K562 (cell line): ENCODE data around the gene AGPAT1. TPM values are rescaled to one million over a fixed set of nuclear protein-coding genes. Genes with fewer than 3 reads are reported as not detected.

ENCODE experiments used
- BHLHE40 ChIP-seq: IDR thresholded peaks from 2 replicates; pipeline ENCODE4 v1.6.1; 2011; ENCODE audit warnings: low read length, improper control_type of control experiment
- CCNT2 ChIP-seq: IDR thresholded peaks from 2 replicates; pipeline ENCODE4 v1.6.1; 2011; ENCODE audit warnings: borderline replicate concordance, low read depth, mild to moderate bottlenecking, moderate library complexity, mixed read lengths, low read length; ENCODE audit not compliant: insufficient read length; ENCODE audit errors: extremely low read depth
- CREB3 ChIP-seq: fragments of 450-650 bp; conservative IDR thresholded peaks from 2 replicates; pipeline ENCODE4 v1.6.1; 2016; ENCODE audit warnings: missing genetic modification characterization, low read depth, mild to moderate bottlenecking, missing compliant biosample characterization, moderate library complexity
- EP300 ChIP-seq: IDR thresholded peaks from 2 replicates; pipeline ENCODE4 v1.6.1; 2012; ENCODE audit warnings: low read length, improper control_type of control experiment
- EWSR1 ChIP-seq: fragments of 450-650 bp; IDR thresholded peaks from 2 replicates; pipeline ENCODE4 v1.6.1; 2018; ENCODE audit warnings: borderline replicate concordance, mild to moderate bottlenecking, low read depth, moderate library complexity; ENCODE audit not compliant: partially characterized antibody
- FOXA3 ChIP-seq, 2 experiments: fragments of 450-650 bp in 1 of 2; sonication (generic) in 1 of 2; formaldehyde crosslinking; IDR thresholded peaks in 1 of 2; conservative IDR thresholded peaks in 1 of 2; 2 replicates each; pipeline versions ENCODE4 v1.4.0 to v1.8.0; 2020 to 2022; ENCODE audit warnings: mild to moderate bottlenecking in 2 of 2, missing genetic modification reagents in 1 of 2
- JUN ChIP-seq, 2 experiments: sonication (generic) in 1 of 2; formaldehyde crosslinking in 1 of 2; IDR thresholded peaks; 2 replicates each; pipeline versions ENCODE4 v1.6.1 to v1.8.0; 2012 to 2022; ENCODE audit warnings: borderline replicate concordance in 2 of 2, mild to moderate bottlenecking in 2 of 2, improper control_type of control experiment in 1 of 2, low read depth in 1 of 2, low read length in 1 of 2, missing genetic modification reagents in 1 of 2
- KDM2B ChIP-seq: fragments of 250-450 bp; sonication (Bioruptor Pico); IDR thresholded peaks from 2 replicates; pipeline ENCODE4 v1.8.0; 2021; ENCODE audit warnings: mild to moderate bottlenecking, moderate library complexity
- MEF2A ChIP-seq: IDR thresholded peaks from 2 replicates; pipeline ENCODE4 v1.6.1; 2011; ENCODE audit warnings: low read depth, mild to moderate bottlenecking, low read length, moderate library complexity; ENCODE audit not compliant: control insufficient read depth
- NR2C1 ChIP-seq, 2 experiments: fragments of 450-650 bp; IDR thresholded peaks; 2 replicates each; pipeline ENCODE4 v1.6.1; 2017; ENCODE audit warnings: mild to moderate bottlenecking in 2 of 2, antibody characterized with exemption in 1 of 2, inconsistent platforms in 1 of 2, missing compliant biosample characterization in 1 of 2, missing genetic modification characterization in 1 of 2
- PATZ1 ChIP-seq: fragments of 250-450 bp; sonication (Bioruptor Pico); IDR thresholded peaks from 2 replicates; pipeline ENCODE4 v1.5.0; 2020; ENCODE audit warnings: mild to moderate bottlenecking, borderline replicate concordance
- ZC3H8 ChIP-seq: fragments of 450-650 bp; IDR thresholded peaks from 2 replicates; pipeline ENCODE4 v1.6.1; 2017
- ZNF134 ChIP-seq: fragments of 250-450 bp; sonication (Bioruptor Pico); conservative IDR thresholded peaks from 2 replicates; pipeline ENCODE4 v1.4.0; 2020
- ZNF445 ChIP-seq: fragments of 250-450 bp; sonication (Bioruptor Pico); IDR thresholded peaks from 2 replicates; pipeline ENCODE4 v1.4.0; 2020; ENCODE audit warnings: low read depth, mild to moderate bottlenecking, moderate library complexity
- ZNF707 ChIP-seq: fragments of 250-450 bp; sonication (Bioruptor Pico); conservative IDR thresholded peaks from 2 replicates; pipeline ENCODE4 v1.8.0; 2022; ENCODE audit warnings: inconsistent platforms, mild to moderate bottlenecking, moderate library complexity
- polyA plus RNA-seq, 8 experiments: library from polyadenylated mRNA; depleted of rRNA in 4 of 8; stranded (reverse) in 5 of 8; unstranded in 3 of 8; fragments of >200 nt; fragmentation: Nextera tagmentation in 2 of 8; fragmentation: Illumina TruSeq in 1 of 8; extraction: Ambion mirVana in 2 of 8; extraction: Trizol in 1 of 8; gene quantifications; 2 replicates each; pipeline versions ENCODE4 v1.2.1 to v1.2.3, GENCODE V29; 2011 to 2014; ENCODE audit warnings: inconsistent platforms in 1 of 8, missing spikeins in 1 of 8
- total RNA-seq, 7 experiments: library from RNA; depleted of rRNA in 6 of 7; stranded (reverse); fragments of >200 nt in 6 of 7; fragmentation: Illumina TruSeq in 2 of 7; extraction: Trizol in 2 of 7; gene quantifications; 2 replicates each; pipeline versions ENCODE4 v1.2.1 to v1.2.3, GENCODE V29; 2011 to 2021; ENCODE audit warnings: low replicate concordance in 1 of 7
- TF ChIP-seq, protein P1 (sequence below): fragments of 450-650 bp; formaldehyde crosslinking; IDR thresholded peaks from 2 replicates; pipeline ENCODE4 v1.4.0; 2022; ENCODE audit warnings: missing genetic modification characterization
- TF ChIP-seq, protein P2 (sequence below), 2 experiments: fragments of 450-650 bp; IDR thresholded peaks; 2 replicates each; pipeline ENCODE4 v1.6.1; 2016

The AGPAT1 gene
- total and polyA plus RNA-seq, 9 of the 15 experiments (the other 6 are each of a cell fraction or from before 2014, with no cell fraction given): 37.9 to 176 (median 69.4) TPM

GRCh38 chr6:32131439-32131948, 44.4 kb downstream of the AGPAT1 start (continued):
- TF ChIP-seq ZNF445 (0 out of 2 replicates have a peak, but pooled peaks have one; percentile 54), MEF2A (peak; percentile 53; the same call in 1 of the 2 replicates), NR2C1 (IDR thresholded peaks at IDR 0.05) (peak; percentile 68; the same call in 1 of the 2 replicates), NR2C1 (tag; IDR thresholded peaks at IDR 0.05) (peak; percentile 78), BHLHE40 (0 out of 2 replicates have a peak, but pooled peaks have one; percentile 5), ZNF134 (CRISPR knock-in tag) (0 out of 2 replicates have a peak, but pooled peaks have one; percentile 16), EWSR1 (no peak), FOXA3 (CRISPR knock-in tag; conservative IDR thresholded peaks at IDR 0.05 in 1 of 2, IDR thresholded peaks at IDR 0.05 in 1 of 2) (peak in 1 of 2 experiments; percentile 57; a peak in 1 of 4 replicates), KDM2B (CRISPR knock-in tag) (0 out of 2 replicates have a peak, but pooled peaks have one; percentile 87), ZNF707 (CRISPR knock-in tag) (0 out of 2 replicates have a peak, but pooled peaks have one; percentile 62), CCNT2 (peak; percentile 100), PATZ1 (CRISPR knock-in tag) (no peak), JUN (IDR thresholded peaks at IDR 0.05; ENCODE audit: borderline replicate concordance, low read depth, low read length) (no peak), JUN (CRISPR knock-in tag; IDR thresholded peaks at IDR 0.05; ENCODE audit: borderline replicate concordance) (no peak), ZC3H8 (0 out of 2 replicates have a peak, but pooled peaks have one; percentile 59), CREB3 (0 out of 2 replicates have a peak, but pooled peaks have one; percentile 46), EP300 (peak; percentile 98)
- TF ChIP-seq, protein P1, sequence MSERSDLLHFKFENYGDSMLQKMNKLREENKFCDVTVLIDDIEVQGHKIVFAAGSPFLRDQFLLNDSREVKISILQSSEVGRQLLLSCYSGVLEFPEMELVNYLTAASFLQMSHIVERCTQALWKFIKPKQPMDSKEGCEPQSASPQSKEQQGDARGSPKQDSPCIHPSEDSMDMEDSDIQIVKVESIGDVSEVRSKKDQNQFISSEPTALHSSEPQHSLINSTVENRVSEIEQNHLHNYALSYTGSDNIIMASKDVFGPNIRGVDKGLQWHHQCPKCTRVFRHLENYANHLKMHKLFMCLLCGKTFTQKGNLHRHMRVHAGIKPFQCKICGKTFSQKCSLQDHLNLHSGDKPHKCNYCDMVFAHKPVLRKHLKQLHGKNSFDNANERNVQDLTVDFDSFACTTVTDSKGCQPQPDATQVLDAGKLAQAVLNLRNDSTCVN (CRISPR knock-in tag): peak; percentile 89; the same call in 1 of the 2 replicates
- TF ChIP-seq, protein P2, sequence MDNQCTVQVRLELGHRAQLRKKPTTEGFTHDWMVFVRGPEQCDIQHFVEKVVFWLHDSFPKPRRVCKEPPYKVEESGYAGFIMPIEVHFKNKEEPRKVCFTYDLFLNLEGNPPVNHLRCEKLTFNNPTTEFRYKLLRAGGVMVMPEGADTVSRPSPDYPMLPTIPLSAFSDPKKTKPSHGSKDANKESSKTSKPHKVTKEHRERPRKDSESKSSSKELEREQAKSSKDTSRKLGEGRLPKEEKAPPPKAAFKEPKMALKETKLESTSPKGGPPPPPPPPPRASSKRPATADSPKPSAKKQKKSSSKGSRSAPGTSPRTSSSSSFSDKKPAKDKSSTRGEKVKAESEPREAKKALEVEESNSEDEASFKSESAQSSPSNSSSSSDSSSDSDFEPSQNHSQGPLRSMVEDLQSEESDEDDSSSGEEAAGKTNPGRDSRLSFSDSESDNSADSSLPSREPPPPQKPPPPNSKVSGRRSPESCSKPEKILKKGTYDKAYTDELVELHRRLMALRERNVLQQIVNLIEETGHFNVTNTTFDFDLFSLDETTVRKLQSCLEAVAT (IDR thresholded peaks at IDR 0.05): peak; percentile 78 to 93
